Keratinocyte (primary cell): Measurements from ENCODE around the gene MAP4K3. TPM values are rescaled to one million over a fixed set of nuclear protein-coding genes. Genes with fewer than 3 reads are reported as not detected.

ENCODE experiments used
- DNase-seq: peaks from one replicate; pipeline ENCODE4 v3.0.0-alpha.2; 2011; ENCODE audit warnings: low read depth, missing footprints, low spot score
- FAIRE-seq: peaks from 2 replicates; lab custom pipeline; 2011; peaks lifted over from hg19 to GRCh38; lab: Jason Lieb, UNC
- H2AFZ ChIP-seq: 2 replicates; pipeline ENCODE4 v1.6.0; 2012; ENCODE audit warnings: low read length, control low read depth, inconsistent platforms; ENCODE audit not compliant: control insufficient read depth
- H3K27ac ChIP-seq: 2 replicates; pipeline ENCODE4 v1.5.1; 2011; ENCODE audit warnings: low read length; ENCODE audit not compliant: control insufficient read depth, insufficient read depth
- H3K27me3 ChIP-seq: 3 replicates; pipeline ENCODE4 v1.6.0; 2011; ENCODE audit warnings: low read length; ENCODE audit not compliant: control insufficient read depth, insufficient read depth; ENCODE audit errors: extremely low read depth
- H3K36me3 ChIP-seq, 2 experiments: 2 replicates in 1 of 2; 3 replicates in 1 of 2; pipeline ENCODE4 v1.5.1; 2011; ENCODE audit warnings: low read length in 2 of 2, mild to moderate bottlenecking in 1 of 2; ENCODE audit not compliant: control insufficient read depth in 2 of 2, insufficient read depth in 2 of 2; ENCODE audit errors: extremely low read depth in 1 of 2
- H3K4me1 ChIP-seq: 3 replicates; pipeline ENCODE4 v1.5.1; 2011; ENCODE audit warnings: low read length; ENCODE audit not compliant: control insufficient read depth, insufficient read depth; ENCODE audit errors: extremely low read depth
- H3K4me2 ChIP-seq: 3 replicates; pipeline ENCODE4 v1.6.0; 2011; ENCODE audit warnings: low read depth, low read length; ENCODE audit not compliant: control insufficient read depth, insufficient read depth; ENCODE audit errors: extremely low read depth
- H3K4me3 ChIP-seq, 3 experiments: fragments of 200-600 bp in 1 of 3; sonication (generic) in 1 of 3; 2 replicates in 2 of 3; 3 replicates in 1 of 3; pipeline ENCODE4 v1.5.1; 2011 to 2016; ENCODE audit warnings: low read length in 3 of 3, mild to moderate bottlenecking in 3 of 3, control low read depth in 2 of 3, inconsistent platforms in 1 of 3, low read depth in 1 of 3, mixed read lengths in 1 of 3, mixed run types in 1 of 3, moderate library complexity in 1 of 3; ENCODE audit not compliant: control insufficient read depth in 2 of 3, insufficient read depth in 2 of 3; ENCODE audit errors: extremely low read depth in 1 of 3
- H3K79me2 ChIP-seq: 2 replicates; pipeline ENCODE4 v1.6.0; 2012; ENCODE audit warnings: low read length; ENCODE audit not compliant: control insufficient read depth, insufficient read depth
- H3K9ac ChIP-seq: 3 replicates; pipeline ENCODE4 v1.6.0; 2011; ENCODE audit warnings: low read length; ENCODE audit not compliant: control insufficient read depth, insufficient read depth; ENCODE audit errors: extremely low read depth
- H3K9me1 ChIP-seq: 3 replicates; pipeline ENCODE4 v1.6.0; 2011; ENCODE audit warnings: low read length; ENCODE audit not compliant: control insufficient read depth, insufficient read depth; ENCODE audit errors: extremely low read depth
- H3K9me3 ChIP-seq: 2 replicates; pipeline ENCODE4 v1.5.1; 2012; ENCODE audit warnings: low read depth, low read length; ENCODE audit not compliant: control insufficient read depth
- H4K20me1 ChIP-seq: 3 replicates; pipeline ENCODE4 v1.6.0; 2011; ENCODE audit warnings: low read length; ENCODE audit not compliant: control insufficient read depth, insufficient read depth; ENCODE audit errors: extremely low read depth
- CTCF ChIP-seq, 3 experiments: IDR thresholded peaks in 1 of 3; conservative IDR thresholded peaks in 1 of 3; optimal IDR thresholded peaks in 1 of 3; 2 replicates in 2 of 3; 3 replicates in 1 of 3; pipeline versions ENCODE3 to v1.5.1; 2011; ENCODE audit warnings: low read length in 3 of 3, mild to moderate bottlenecking in 3 of 3, moderate library complexity in 2 of 3, control low read depth in 1 of 3, inconsistent platforms in 1 of 3; ENCODE audit not compliant: insufficient read depth in 2 of 3; ENCODE audit errors: extremely low read depth in 1 of 3
- EZH2 ChIP-seq: IDR thresholded peaks from one replicate; pipeline ENCODE4 v1.6.1; 2012; ENCODE audit warnings: inconsistent platforms, mild to moderate bottlenecking, low read length, moderate library complexity
- dilution Hi-C: fragments of 300-500 bp; cut with MboI; formaldehyde crosslinking; loops from one replicate; pipeline ENCODE4 v1.7.0; 2020; ENCODE audit warnings: low sequenced_read_pairs; ENCODE audit not compliant: extremely low pct_ligation_motif_present
- polyA plus RNA-seq, 5 experiments: library from polyadenylated mRNA; depleted of rRNA in 3 of 5; stranded (reverse) in 3 of 5; stranded (forward) in 1 of 5; unstranded in 1 of 5; fragments of >200 nt; gene quantifications; 1 replicate in 1 of 5; 2 replicates in 3 of 5; 3 replicates in 1 of 5; pipeline versions ENCODE4 v1.2.1 to v1.2.3, GENCODE V29; 2011 to 2012; ENCODE audit warnings: missing spikeins in 2 of 5, low read depth in 1 of 5, low replicate concordance in 1 of 5

MAP4K3 gene
- polyA plus RNA-seq, 1 donor (not counting 4 experiments of a cell fraction or from before 2014, with no cell fraction given) = 19.4 TPM

DNA sequence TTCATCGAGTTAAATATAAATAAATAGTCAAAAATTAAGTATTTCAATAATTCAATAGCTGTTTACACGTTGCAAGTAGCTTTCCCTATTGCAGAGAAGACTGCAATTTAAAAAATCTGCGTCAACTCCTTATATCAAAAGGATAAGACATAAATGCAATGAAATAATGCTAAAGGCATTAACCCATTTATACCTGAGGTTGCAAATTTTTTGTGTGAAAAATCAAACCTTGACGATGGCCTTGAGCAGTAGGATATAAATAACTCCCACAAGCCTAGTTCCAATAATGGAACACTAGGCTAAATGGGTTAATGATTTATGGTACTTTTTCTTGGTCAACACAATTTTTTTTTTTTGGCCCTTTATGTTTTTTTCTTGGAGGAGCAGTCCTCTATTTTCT, 116.9 kb downstream of the MAP4K3 start:
- no peaks in the 10 kb centered on the region for H3K27me3 ChIP-seq
- TF ChIP-seq CTCF (optimal IDR thresholded peaks at IDR 0.05 in 1 of 3, IDR thresholded peaks at IDR 0.05 in 1 of 3, conservative IDR thresholded peaks at IDR 0.05 in 1 of 3; ENCODE audit: extremely low read depth in 1 of 3, insufficient read depth in 2 of 3, low read length in 3 of 3) = no peak
- H3K9ac ChIP-seq = no peak overlapping the region
- dilution Hi-C loops = no loop called here
- H3K79me2 ChIP-seq = no peaks in the 10 kb centered on the region
- peaks cover 0 to 2% of the 10 kb centered on the region in 2 experiments for H3K36me3 ChIP-seq
- H3K4me1 ChIP-seq = no peaks in the 10 kb centered on the region
- no peak overlapping the region for H3K4me2 ChIP-seq
- H3K27ac ChIP-seq = no peak overlapping the region
- no peaks in the 10 kb centered on the region for H3K9me1 ChIP-seq
- FAIRE-seq = no peak
- DNase-seq = no peak
- no peak overlapping the region for H2AFZ ChIP-seq
- no peak overlapping the region for H3K4me3 ChIP-seq
- no peaks in the 10 kb centered on the region for H4K20me1 ChIP-seq
- H3K9me3 ChIP-seq = no peaks in the 10 kb centered on the region

DNA sequence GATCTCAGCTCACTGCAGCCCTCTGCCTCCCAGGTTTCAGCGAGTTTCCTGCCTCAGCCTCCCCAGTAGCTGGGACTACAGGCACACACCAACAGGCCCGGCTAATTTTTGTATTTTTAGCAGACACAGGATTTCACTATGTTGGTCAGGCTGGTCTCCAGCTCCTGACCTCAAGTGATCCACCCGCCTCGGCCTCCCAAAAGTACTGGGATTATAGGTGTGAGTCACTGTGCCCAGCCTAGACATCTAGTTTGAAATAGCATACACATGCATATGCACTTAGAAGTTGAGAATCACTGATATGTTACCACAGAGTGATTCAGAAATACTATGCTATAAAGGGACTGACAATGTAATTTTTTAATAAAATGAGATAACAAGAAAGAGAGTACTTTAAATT, 123.5 kb downstream of the MAP4K3 start:
- Histone ChIP-seq H3K4me2 (no peak overlapping the region), H3K27ac (no peak overlapping the region), H3K4me1 (no peaks in the 10 kb centered on the region), H3K4me3 (no peak overlapping the region), H4K20me1 (no peaks in the 10 kb centered on the region), H2AFZ (no peak overlapping the region), H3K27me3 (no peaks in the 10 kb centered on the region), H3K9ac (no peak overlapping the region), H3K79me2 (no peaks in the 10 kb centered on the region), H3K9me1 (no peaks in the 10 kb centered on the region), H3K9me3 (no peaks in the 10 kb centered on the region), H3K36me3 (peaks cover 0 to 1% of the 10 kb centered on the region in 2 experiments)
- no peak for DNase-seq
- dilution Hi-C loops = no loop called here
- no peak for FAIRE-seq
- no peak for TF ChIP-seq CTCF (optimal IDR thresholded peaks at IDR 0.05 in 1 of 3, IDR thresholded peaks at IDR 0.05 in 1 of 3, conservative IDR thresholded peaks at IDR 0.05 in 1 of 3; ENCODE audit: extremely low read depth in 1 of 3, insufficient read depth in 2 of 3, low read length in 3 of 3)
- TF ChIP-seq EZH2 = no peak
